Lung (tissue), 12 donors: Measurements from ENCODE around the gene TMEM37. TPM values are rescaled to one million over a fixed set of nuclear protein-coding genes. Genes with fewer than 3 reads are reported as not detected.

ENCODE experiments used
- ATAC-seq: fragments of 200-7000 bp; cut with Tn5 transposase; one replicate; pipeline ENCODE4 v1.9.1; 2020; ENCODE audit warnings: moderate number of reproducible peaks; ENCODE audit not compliant: insufficient read depth, low FRiP score
- DNase-seq, 3 donors: peaks; one replicate each; pipeline ENCODE4 v3.0.0-alpha.2; 2013 to 2017
- H3K27ac ChIP-seq, 2 donors: one replicate each; pipeline ENCODE4 v1.5.1; 2013; ENCODE audit warnings: mild to moderate bottlenecking in 2 of 2, moderate library complexity in 2 of 2, control low read depth in 1 of 2, inconsistent platforms in 1 of 2, low read depth in 1 of 2, low read length in 1 of 2
- H3K27me3 ChIP-seq, 3 donors: one replicate each; pipeline ENCODE4 v1.5.1; 2013; ENCODE audit warnings: low read length in 2 of 3; ENCODE audit not compliant: control insufficient read depth in 3 of 3, insufficient read depth in 3 of 3
- H3K36me3 ChIP-seq, 4 donors: one replicate each; pipeline ENCODE4 v1.5.1; 2013; ENCODE audit warnings: low read length in 4 of 4, mild to moderate bottlenecking in 1 of 4, moderate library complexity in 1 of 4; ENCODE audit not compliant: control insufficient read depth in 4 of 4, insufficient read depth in 4 of 4
- H3K4me1 ChIP-seq, 5 donors: one replicate each; pipeline ENCODE4 v1.5.1; 2013; ENCODE audit warnings: low read length in 5 of 5, mild to moderate bottlenecking in 2 of 5, moderate library complexity in 1 of 5; ENCODE audit not compliant: control insufficient read depth in 5 of 5, insufficient read depth in 5 of 5
- H3K4me3 ChIP-seq: one replicate; pipeline ENCODE4 v1.5.1; 2013; ENCODE audit warnings: mild to moderate bottlenecking, control low read depth, moderate library complexity
- H3K9ac ChIP-seq, 2 donors: one replicate each; pipeline ENCODE4 v1.5.1; 2013; ENCODE audit warnings: low read length in 2 of 2, control low read depth in 1 of 2; ENCODE audit not compliant: insufficient read depth in 1 of 2
- H3K9me3 ChIP-seq, 4 donors: one replicate each; pipeline ENCODE4 v1.5.1; 2013; ENCODE audit warnings: low read length in 3 of 4, mild to moderate bottlenecking in 1 of 4, moderate library complexity in 1 of 4; ENCODE audit not compliant: control insufficient read depth in 4 of 4, insufficient read depth in 3 of 4
- WGBS, 2 donors: extraction: QIAGEN DNeasy Blood & Tissue Kit; methylation state at CpG; one replicate each; pipeline ENCODE4 v1.1.7; 2013; 5-methylcytosine and 5-hydroxymethylcytosine counted together
- polyA plus RNA-seq, 2 donors: library from polyadenylated mRNA; stranded (reverse); fragments of 200-250 nt; gene quantifications; one replicate each; pipeline ENCODE4 v1.2.1, GENCODE V29; 2013
- total RNA-seq, 2 donors: library from RNA; depleted of rRNA in 1 of 2; stranded (reverse); fragments of >200 nt in 1 of 2; gene quantifications; one replicate each; pipeline ENCODE4 v1.2.1, GENCODE V29; 2014 to 2021
- TF ChIP-seq, protein P1 (sequence below): IDR thresholded peaks from 2 replicates; pipeline ENCODE4 v1.5.1; 2012; ENCODE audit warnings: mild to moderate bottlenecking; ENCODE audit errors: control extremely low read depth, extremely low read depth
- donor health status: control.
- donor health status: control.
- donor health status: Bipolar disorder and iron deficiency.
- donor health status: healthy.
- donor health status: DM: yes; HTN: yes; CAD: no.

Gene TMEM37
- total and polyA plus RNA-seq, 4 donors = 9.9 to 14.3 (median 12.1) TPM

DNA sequence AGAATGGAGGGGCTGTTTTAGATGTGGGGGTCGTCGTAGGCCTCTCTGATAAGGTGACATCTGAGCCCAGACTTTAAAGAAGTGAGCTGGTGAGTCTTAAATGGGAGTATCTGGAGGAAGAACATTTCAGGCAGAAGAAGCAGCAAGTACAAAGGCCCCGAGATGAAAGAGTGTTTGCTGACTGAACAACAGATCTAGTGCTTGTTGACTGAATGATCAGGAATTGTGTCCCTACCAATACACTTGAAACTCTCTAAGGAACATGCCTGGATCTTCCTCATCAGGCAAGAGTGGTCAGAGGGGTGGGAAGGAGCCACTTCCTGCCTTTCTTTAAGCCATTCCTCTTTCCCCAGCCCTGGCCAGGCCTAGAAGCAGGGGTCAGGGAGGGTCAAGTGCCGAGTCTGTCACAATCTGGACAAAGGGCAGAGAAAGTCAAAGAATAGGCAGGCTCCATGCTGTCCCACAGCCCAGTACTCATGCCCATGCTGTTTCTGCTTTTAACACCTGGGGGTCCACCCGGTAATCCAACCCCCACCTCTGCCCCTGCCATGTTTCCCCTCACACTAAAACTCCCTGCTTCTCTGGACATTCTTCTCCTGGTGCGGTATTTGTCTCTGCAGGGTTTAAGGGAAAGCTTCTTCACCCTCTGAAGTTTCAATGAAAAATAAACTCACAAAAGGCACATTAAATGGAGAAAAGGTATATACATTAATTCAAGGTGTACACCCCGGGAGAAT, 3.0 kb upstream of the TMEM37 start:
- WGBS, 2 donors = 78 to 86% methylated on average over 7 of the region's 7 CpGs
- no peak overlapping the region for H3K27ac ChIP-seq
- ATAC-seq (no peak), DNase-seq (no peak)
- no peak overlapping the region for H3K9ac ChIP-seq
- H3K9me3 ChIP-seq = no peaks in the 10 kb centered on the region
- TF ChIP-seq, protein P1, sequence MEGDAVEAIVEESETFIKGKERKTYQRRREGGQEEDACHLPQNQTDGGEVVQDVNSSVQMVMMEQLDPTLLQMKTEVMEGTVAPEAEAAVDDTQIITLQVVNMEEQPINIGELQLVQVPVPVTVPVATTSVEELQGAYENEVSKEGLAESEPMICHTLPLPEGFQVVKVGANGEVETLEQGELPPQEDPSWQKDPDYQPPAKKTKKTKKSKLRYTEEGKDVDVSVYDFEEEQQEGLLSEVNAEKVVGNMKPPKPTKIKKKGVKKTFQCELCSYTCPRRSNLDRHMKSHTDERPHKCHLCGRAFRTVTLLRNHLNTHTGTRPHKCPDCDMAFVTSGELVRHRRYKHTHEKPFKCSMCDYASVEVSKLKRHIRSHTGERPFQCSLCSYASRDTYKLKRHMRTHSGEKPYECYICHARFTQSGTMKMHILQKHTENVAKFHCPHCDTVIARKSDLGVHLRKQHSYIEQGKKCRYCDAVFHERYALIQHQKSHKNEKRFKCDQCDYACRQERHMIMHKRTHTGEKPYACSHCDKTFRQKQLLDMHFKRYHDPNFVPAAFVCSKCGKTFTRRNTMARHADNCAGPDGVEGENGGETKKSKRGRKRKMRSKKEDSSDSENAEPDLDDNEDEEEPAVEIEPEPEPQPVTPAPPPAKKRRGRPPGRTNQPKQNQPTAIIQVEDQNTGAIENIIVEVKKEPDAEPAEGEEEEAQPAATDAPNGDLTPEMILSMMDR = no peak
- H3K36me3 ChIP-seq = no peaks in the 10 kb centered on the region
- H3K4me3 ChIP-seq = no peak overlapping the region
- peaks cover 0 to 47% (median 6%) of the 10 kb centered on the region in 5 donors for H3K4me1 ChIP-seq
- H3K27me3 ChIP-seq = no peaks in the 10 kb centered on the region

DNA sequence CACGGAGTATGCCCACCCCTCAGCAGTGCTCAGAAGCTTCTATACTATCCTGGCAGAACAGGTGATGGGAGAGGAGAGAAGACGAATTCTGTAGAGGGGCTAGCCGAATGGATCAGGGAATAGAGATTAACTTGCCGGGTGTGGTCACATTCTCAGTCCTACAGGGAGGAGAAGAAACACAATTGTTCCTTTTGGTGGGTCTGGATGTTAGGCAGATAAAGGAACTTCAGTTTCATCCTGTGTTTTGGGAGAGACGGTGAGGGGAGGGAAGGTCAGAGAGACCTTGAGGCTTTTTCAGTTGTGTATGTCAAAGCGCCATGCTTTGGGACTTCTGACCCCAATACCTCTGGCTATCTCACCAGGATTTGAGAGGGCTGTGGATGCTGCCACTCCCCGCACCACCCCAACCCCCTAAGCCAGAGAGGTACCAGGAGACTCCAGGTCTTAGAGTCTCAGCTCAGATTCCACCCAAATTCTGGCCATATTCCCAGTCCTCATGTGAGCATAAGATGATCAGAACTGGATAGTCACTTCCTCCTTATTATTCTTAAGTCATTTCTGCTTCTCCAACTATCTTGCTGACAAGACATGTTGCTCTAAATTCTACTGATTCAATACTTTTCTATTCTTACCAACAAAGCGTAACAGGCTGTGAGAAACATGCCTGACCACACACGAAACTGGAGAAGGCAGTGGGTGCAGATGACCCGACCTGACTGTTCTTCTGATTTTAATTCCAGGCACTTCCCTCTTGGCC, 2.3 kb upstream of the TMEM37 start:
- Histone ChIP-seq H3K9me3 (no peaks in the 10 kb centered on the region), H3K9ac (no peak overlapping the region)
- WGBS, 2 donors = 78 to 81% methylated on average over 10 of the region's 10 CpGs

DNA sequence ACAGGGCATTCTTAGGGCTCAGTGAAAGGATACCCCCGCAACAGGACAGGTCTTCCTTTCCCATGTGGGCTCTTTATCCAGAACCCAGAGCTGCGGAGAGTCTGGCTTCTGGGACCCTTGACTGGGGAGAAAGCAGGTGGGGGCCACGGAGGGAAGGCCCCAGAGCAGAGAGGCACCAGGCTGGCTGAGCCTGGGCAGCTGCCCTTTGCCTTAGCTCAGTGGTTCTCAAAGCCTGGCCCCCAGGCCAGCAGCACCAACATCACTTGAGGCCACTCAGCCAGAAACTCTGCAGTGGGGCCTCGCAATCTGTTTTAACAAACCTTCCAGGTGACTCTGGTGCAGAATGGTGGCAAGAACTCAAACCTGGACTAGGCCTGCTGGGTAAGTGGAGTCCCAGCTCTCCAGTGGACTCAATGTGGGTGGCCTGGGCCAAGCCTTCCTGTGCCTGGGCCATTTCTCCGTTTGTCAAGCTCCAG, 1.6 kb upstream of the TMEM37 start:
- no peaks in the 10 kb centered on the region for H3K36me3 ChIP-seq
- H3K9me3 ChIP-seq = no peaks in the 10 kb centered on the region
- WGBS, 2 donors = 89 to 92% methylated on average over 5 of the region's 5 CpGs
- peak overlapping the region in 1 of 2 donors; percentile 41 for H3K27ac ChIP-seq
- H3K27me3 ChIP-seq = no peaks in the 10 kb centered on the region
- no peak overlapping the region for H3K4me3 ChIP-seq
- TF ChIP-seq, protein P1 = no peak
- ATAC-seq (no peak), DNase-seq (no peak)
- peaks cover 0 to 47% (median 6%) of the 10 kb centered on the region in 5 donors for H3K4me1 ChIP-seq
- H3K9ac ChIP-seq = no peak overlapping the region

More for the DNA sequence above, 2.3 kb upstream of the TMEM37 start:
- DNase-seq = peak in 2 of 3 donors; percentile 19 to 49
- TF ChIP-seq, protein P1 = no peak
- no peaks in the 10 kb centered on the region for H3K36me3 ChIP-seq
- peaks cover 0 to 47% (median 6%) of the 10 kb centered on the region in 5 donors for H3K4me1 ChIP-seq
- ATAC-seq = no peak
- H3K4me3 ChIP-seq = no peak overlapping the region
- no peak overlapping the region for H3K27ac ChIP-seq
- no peaks in the 10 kb centered on the region for H3K27me3 ChIP-seq
